GM13977 (cell line): ENCODE measurements around the gene REPS2.

ENCODE experiments used
- DNase-seq: peaks from one replicate; pipeline ENCODE4 v3.0.0; 2012; ENCODE audit warnings: low spot score
- in situ Hi-C: fragments of 300-500 bp; cut with MboI; formaldehyde crosslinking; loops from one replicate; pipeline ENCODE4 v1.12.0; 2022; ENCODE audit warnings: low sequenced_read_pairs, low pct_unique_long_range_greater_than_20kb, mixed read lengths, inconsistent platforms; ENCODE audit not compliant: unreplicated experiment
- TF ChIP-seq, protein P1 (sequence below): IDR thresholded peaks from 2 replicates; pipeline ENCODE4 v1.5.1; 2012; ENCODE audit warnings: mild to moderate bottlenecking, control low read depth; ENCODE audit not compliant: insufficient read depth; ENCODE audit errors: extremely low read depth, missing control alignments

Gene REPS2

DNA sequence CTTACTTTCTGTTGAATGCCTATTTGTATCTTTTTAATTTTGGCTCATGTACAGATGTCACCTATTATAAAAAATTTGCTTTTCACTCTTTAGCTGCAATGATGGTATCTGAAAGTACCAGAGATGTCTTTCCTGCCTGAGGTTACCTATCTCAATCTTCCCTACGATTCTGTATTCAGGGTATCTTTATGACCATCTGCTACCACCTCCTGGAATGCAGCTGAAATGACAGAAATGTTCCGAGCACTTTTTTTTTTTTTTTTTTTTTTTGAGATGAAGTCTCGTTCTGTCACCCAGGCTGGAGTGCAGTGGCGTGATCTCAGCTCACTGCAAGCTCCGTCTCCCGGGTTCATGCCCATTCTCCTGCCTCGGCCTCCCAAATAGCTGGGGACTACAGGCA lies 136.4 kb downstream of the REPS2 start:
- in situ Hi-C loops = no loop called here

DNA sequence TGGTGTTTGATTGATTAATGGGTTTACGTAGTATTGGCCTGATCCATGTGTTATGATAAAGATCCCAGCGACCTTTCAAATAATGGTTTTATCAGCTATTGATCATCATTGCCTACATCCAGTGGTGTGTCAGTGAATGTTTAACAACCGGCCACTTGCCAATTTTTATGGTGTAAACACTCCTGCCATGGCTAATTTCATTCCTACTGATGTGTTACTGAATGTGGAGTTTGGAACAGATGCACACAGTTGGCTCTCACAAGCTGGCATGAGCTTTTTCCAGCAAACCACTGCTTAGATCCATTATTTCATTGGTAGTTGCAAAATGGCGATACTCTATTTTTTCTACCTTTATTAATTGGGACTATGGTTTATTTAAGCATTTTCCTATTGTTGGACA lies 139.9 kb downstream of the REPS2 start:
- in situ Hi-C loops = no loop called here
- TF ChIP-seq, protein P1, sequence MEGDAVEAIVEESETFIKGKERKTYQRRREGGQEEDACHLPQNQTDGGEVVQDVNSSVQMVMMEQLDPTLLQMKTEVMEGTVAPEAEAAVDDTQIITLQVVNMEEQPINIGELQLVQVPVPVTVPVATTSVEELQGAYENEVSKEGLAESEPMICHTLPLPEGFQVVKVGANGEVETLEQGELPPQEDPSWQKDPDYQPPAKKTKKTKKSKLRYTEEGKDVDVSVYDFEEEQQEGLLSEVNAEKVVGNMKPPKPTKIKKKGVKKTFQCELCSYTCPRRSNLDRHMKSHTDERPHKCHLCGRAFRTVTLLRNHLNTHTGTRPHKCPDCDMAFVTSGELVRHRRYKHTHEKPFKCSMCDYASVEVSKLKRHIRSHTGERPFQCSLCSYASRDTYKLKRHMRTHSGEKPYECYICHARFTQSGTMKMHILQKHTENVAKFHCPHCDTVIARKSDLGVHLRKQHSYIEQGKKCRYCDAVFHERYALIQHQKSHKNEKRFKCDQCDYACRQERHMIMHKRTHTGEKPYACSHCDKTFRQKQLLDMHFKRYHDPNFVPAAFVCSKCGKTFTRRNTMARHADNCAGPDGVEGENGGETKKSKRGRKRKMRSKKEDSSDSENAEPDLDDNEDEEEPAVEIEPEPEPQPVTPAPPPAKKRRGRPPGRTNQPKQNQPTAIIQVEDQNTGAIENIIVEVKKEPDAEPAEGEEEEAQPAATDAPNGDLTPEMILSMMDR = no peak
- DNase-seq = no peak

More for the DNA sequence above, 136.4 kb downstream of the REPS2 start:
- TF ChIP-seq, protein P1 = peak; percentile 12
- no peak for DNase-seq

DNA sequence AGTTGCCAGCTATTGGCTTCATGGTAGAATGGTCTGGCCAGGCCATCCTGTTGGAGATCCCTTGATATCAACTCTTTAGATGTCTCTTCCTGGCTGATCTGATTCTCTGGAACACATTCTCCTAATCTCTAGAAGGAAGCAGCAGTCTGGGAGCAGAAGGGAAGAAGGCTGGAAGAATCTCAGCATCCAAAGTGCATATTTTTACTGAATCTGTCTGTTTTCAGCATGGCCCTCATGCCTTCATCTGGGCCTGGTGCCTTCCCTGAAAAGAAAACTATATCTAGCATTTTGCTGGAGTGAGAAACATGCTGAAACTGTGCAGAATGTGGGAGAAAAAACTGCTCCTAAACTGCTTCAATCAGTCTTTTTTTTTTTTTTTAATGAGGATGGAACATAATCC lies 148.7 kb downstream of the REPS2 start:
- DNase-seq = no peak
- in situ Hi-C loops = no loop called here
- TF ChIP-seq, protein P1 = no peak

DNA sequence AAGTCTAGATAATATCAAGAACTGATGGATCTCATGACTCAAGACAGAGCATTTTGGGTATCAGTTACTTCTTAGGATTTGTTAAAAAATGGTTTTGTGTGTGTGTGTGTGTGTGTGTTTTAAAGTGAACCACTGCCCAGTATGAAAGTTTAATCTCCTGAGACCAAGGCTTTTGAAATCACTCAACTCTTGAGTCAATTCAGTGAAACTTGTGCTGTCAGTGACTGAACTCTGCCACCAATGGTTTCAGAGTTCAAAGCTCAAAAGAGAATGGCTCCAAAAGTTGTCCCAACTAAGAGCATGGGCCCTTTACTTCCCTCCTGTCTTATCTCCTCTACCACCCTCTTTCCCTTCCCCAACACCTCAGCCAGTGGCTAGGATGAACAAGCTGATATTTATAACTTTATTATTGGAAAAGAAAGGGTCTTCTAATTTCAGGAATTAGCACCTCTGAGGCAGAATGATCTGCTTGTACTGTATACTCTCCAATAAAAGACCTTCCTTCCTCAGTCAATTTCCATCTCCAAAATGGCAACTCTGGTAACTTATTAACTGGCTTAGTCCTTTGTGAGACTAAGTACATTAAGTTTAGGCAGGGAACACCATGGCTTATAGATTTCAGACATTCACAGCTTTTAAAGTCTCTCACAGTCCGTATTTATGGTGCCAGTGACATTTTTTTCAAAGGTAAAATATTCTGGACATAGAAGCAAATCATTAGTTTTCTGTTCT lies 152.2 kb downstream of the REPS2 start:
- TF ChIP-seq, protein P1 = no peak
- in situ Hi-C loops = no loop called here
- no peak for DNase-seq

DNA sequence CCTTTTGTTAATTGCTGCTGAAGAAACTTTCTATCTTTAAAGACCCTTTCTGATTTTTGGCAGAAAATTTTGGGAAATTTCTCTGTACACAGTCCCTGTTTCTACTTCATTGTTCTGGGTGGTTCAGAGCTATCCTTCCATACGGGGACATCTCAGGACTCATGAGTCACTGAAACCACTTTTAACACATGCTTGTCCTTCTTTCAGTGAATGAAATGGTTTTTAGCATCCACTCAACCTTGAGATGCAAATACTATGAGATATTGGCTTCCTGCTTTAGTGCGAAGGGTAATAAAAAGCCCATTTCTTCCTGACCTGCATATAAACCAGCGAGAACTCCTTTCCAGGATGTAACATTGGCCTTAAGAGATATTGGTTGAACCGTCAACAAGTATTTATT lies 158.0 kb downstream of the REPS2 start:
- TF ChIP-seq, protein P1 = no peak
- no peak for DNase-seq
- in situ Hi-C loops = no loop called here

DNA sequence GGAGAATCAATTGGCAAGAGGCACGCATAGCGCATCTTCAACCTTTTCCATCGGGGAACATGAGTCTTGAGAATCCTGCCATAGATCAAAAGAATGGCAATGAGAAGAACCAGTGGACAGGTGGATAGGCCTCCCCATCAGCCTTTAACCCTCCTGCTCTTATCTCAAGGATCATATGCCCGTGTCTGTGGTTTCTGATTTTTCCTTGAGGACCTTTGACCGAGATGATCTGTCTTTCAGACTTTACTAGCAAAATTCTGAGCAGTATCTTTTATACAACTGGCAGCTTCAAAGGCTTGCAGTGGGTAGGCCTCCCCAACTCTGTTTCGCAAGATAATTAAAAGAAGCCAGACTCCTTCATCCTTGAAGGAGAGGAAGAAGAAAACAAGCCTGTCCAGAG lies 174.4 kb downstream of the REPS2 start:
- in situ Hi-C loops = no loop called here
- TF ChIP-seq, protein P1 = no peak
- no peak for DNase-seq
